Natural killer cell (primary cell): ENCODE measurements around the gene NELFE. TPM values are rescaled to one million over a fixed set of nuclear protein-coding genes. Genes with fewer than 3 reads are reported as not detected.
A peak's percentile ranks its signal among the peaks of the same experiment; 100 is the strongest.

Source experiments
- ATAC-seq, 3 donors: fragments of 150-1000 bp in 2 of 3; fragments of 200-7000 bp in 1 of 3; cut with Tn5 transposase; 1 replicate in 1 of 3; 2 replicates in 2 of 3; pipeline ENCODE4 v1.10.0; 2021; ENCODE audit warnings: mild to moderate bottlenecking in 2 of 3, moderate library complexity in 2 of 3
- DNase-seq, 2 donors: peaks; one replicate each; pipeline versions ENCODE4 v3.0.0 to v3.0.0-alpha.2; 2013 to 2021; ENCODE audit warnings: mixed read lengths in 1 of 2
- H3K27ac ChIP-seq: one replicate; pipeline ENCODE4 v1.5.1; 2013; ENCODE audit warnings: mild to moderate bottlenecking, low read length
- H3K27me3 ChIP-seq: one replicate; pipeline ENCODE4 v1.6.1; 2013; ENCODE audit warnings: low read length; ENCODE audit not compliant: control insufficient read depth, insufficient read depth
- H3K36me3 ChIP-seq: one replicate; pipeline ENCODE4 v1.6.1; 2013; ENCODE audit warnings: low read length; ENCODE audit not compliant: control insufficient read depth, insufficient read depth
- H3K4me1 ChIP-seq: one replicate; pipeline ENCODE4 v1.6.1; 2013; ENCODE audit warnings: low read length; ENCODE audit not compliant: control insufficient read depth, insufficient read depth
- H3K4me3 ChIP-seq: one replicate; pipeline ENCODE4 v1.5.1; 2013; ENCODE audit warnings: low read length
- H3K9me3 ChIP-seq: one replicate; pipeline ENCODE4 v1.6.1; 2013; ENCODE audit warnings: low read length; ENCODE audit not compliant: control insufficient read depth, insufficient read depth
- H3K27ac Mint-ChIP-seq, 2 donors: one replicate each; pipeline ENCODE4 v1.8.0; 2022; ENCODE audit warnings: mild to moderate bottlenecking in 2 of 2, mixed read lengths in 2 of 2, moderate library complexity in 1 of 2
- H3K27me3 Mint-ChIP-seq, 2 donors: one replicate each; pipeline ENCODE4 v1.8.0; 2022; ENCODE audit warnings: low read depth in 2 of 2, mixed read lengths in 2 of 2
- H3K36me3 Mint-ChIP-seq: one replicate; pipeline ENCODE4 v1.8.0; 2022; ENCODE audit warnings: mixed read lengths
- H3K4me1 Mint-ChIP-seq, 2 donors: one replicate each; pipeline ENCODE4 v1.8.0; 2022; ENCODE audit warnings: mixed read lengths in 2 of 2
- H3K4me3 Mint-ChIP-seq: one replicate; pipeline ENCODE4 v1.8.0; 2022; ENCODE audit warnings: mild to moderate bottlenecking, moderate library complexity, mixed read lengths
- H3K9me3 Mint-ChIP-seq, 2 donors: one replicate each; pipeline ENCODE4 v1.8.0; 2022; ENCODE audit warnings: mixed read lengths in 2 of 2
- CTCF ChIP-seq: fragments of 200-600 bp; IDR thresholded peaks from one replicate; pipeline ENCODE4 v1.8.0; 2022; ENCODE audit warnings: antibody characterized with exemption
- WGBS: methylation state at CpG from one replicate; pipeline ENCODE4 v1.1.7; 2013; ENCODE audit warnings: missing lambda C conversion rate; ENCODE audit not compliant: insufficient coverage; 5-methylcytosine and 5-hydroxymethylcytosine counted together
- intact Hi-C: fragments of 100-400 bp; cut with micrococcal nuclease; formaldehyde crosslinking; loops from one replicate; pipeline ENCODE4 v1.14.2; 2022
- total RNA-seq, 4 donors: library from RNA; stranded (reverse); fragments of 120-200 nt in 1 of 4; gene quantifications; one replicate each; pipeline versions ENCODE4 v1.2.3 to v1.2.4, GENCODE V29; 2013 to 2022

NELFE gene
- total RNA-seq, 3 donors from 2014 or later (not counting 1 experiment from before 2014, with no cell fraction given) = 52.6 to 62.3 (median 56.3) TPM

GRCh38 chr6:31966506-31966905, 7.7 kb upstream of the NELFE start:
- peaks cover 12% of the 10 kb centered on the region for H3K4me1 ChIP-seq
- Mint-ChIP-seq H3K9me3 (no peaks in the 10 kb centered on the region), H3K27me3 (no peaks in the 10 kb centered on the region), H3K4me1 (peaks cover 14 to 24% of the 10 kb centered on the region in 2 donors), H3K36me3 (peaks cover 7% of the 10 kb centered on the region), H3K27ac (peak overlapping the region; percentile 5 to 76), H3K4me3 (no peak overlapping the region)
- WGBS = 93% methylated on average over 7 of the region's 7 CpGs
- intact Hi-C loops = no loop called here
- H3K27ac ChIP-seq = no peak overlapping the region
- no peak for TF ChIP-seq CTCF
- DNase-seq (no peak), ATAC-seq (no peak)
- no peak overlapping the region for H3K4me3 ChIP-seq
- no peaks in the 10 kb centered on the region for H3K9me3 ChIP-seq
- peaks cover 88% of the 10 kb centered on the region for H3K36me3 ChIP-seq
- H3K27me3 ChIP-seq = no peaks in the 10 kb centered on the region

- Histone ChIP-seq H3K4me3 (no peak overlapping the region), H3K4me1 (peaks cover 4% of the 10 kb centered on the region), H3K27me3 (no peaks in the 10 kb centered on the region), H3K36me3 (peaks cover 95% of the 10 kb centered on the region), H3K27ac (no peak overlapping the region), H3K9me3 (no peaks in the 10 kb centered on the region)
- no peak overlapping the region for H3K4me3 Mint-ChIP-seq
- no peak for TF ChIP-seq CTCF
- ATAC-seq (no peak), DNase-seq (no peak)
- H3K9me3 Mint-ChIP-seq = no peaks in the 10 kb centered on the region
- intact Hi-C loops = no loop called here
- H3K36me3 Mint-ChIP-seq = peaks cover 7% of the 10 kb centered on the region
- H3K27me3 Mint-ChIP-seq = no peaks in the 10 kb centered on the region
- 97% methylated on average over 13 of the region's 13 CpGs for WGBS
- no peak overlapping the region for H3K27ac Mint-ChIP-seq
- peaks cover 14 to 24% of the 10 kb centered on the region in 2 donors for H3K4me1 Mint-ChIP-seq
Observed at GRCh38 chr6:31965700-31966099, 6.9 kb upstream of the NELFE start.

GRCh38 chr6:31963921-31964320, 5.2 kb upstream of the NELFE start:
- H3K27me3 ChIP-seq = no peaks in the 10 kb centered on the region
- no peak overlapping the region for H3K27ac Mint-ChIP-seq
- no peak for TF ChIP-seq CTCF
- no peaks in the 10 kb centered on the region for H3K9me3 ChIP-seq
- H3K27me3 Mint-ChIP-seq = no peaks in the 10 kb centered on the region
- DNase-seq (no peak), ATAC-seq (no peak)
- no peak overlapping the region for H3K4me3 Mint-ChIP-seq
- H3K9me3 Mint-ChIP-seq = no peaks in the 10 kb centered on the region
- H3K4me1 Mint-ChIP-seq = peaks cover 14 to 27% of the 10 kb centered on the region in 2 donors
- peaks cover 86% of the 10 kb centered on the region for H3K36me3 ChIP-seq
- no peak overlapping the region for H3K4me3 ChIP-seq
- H3K4me1 ChIP-seq = peaks cover 15% of the 10 kb centered on the region
- WGBS = 97% methylated on average over 18 of the region's 19 CpGs
- no peak overlapping the region for H3K27ac ChIP-seq
- H3K36me3 Mint-ChIP-seq = peaks cover 7% of the 10 kb centered on the region
- intact Hi-C loops = no loop called here

- H3K4me3 ChIP-seq = no peak overlapping the region
- Mint-ChIP-seq H3K27me3 (no peaks in the 10 kb centered on the region), H3K4me1 (peaks cover 31 to 43% of the 10 kb centered on the region in 2 donors), H3K9me3 (no peaks in the 10 kb centered on the region), H3K4me3 (peak overlapping the region; percentile 47), H3K27ac (peak overlapping the region; percentile 52 to 98), H3K36me3 (peaks cover 7% of the 10 kb centered on the region)
- peaks cover 22% of the 10 kb centered on the region for H3K4me1 ChIP-seq
- 98% methylated on average over 12 of the region's 12 CpGs for WGBS
- no peak for DNase-seq
- intact Hi-C loops = no loop called here
- no peaks in the 10 kb centered on the region for H3K27me3 ChIP-seq
- H3K27ac ChIP-seq = no peak overlapping the region
- peaks cover 67% of the 10 kb centered on the region for H3K36me3 ChIP-seq
- ATAC-seq = no peak
- no peak for TF ChIP-seq CTCF
- H3K9me3 ChIP-seq = no peaks in the 10 kb centered on the region
Observed at GRCh38 chr6:31961616-31962015, 2.8 kb upstream of the NELFE start.
